Stimulated activated CD8-positive, alpha-beta memory T cell treated with anti-CD3 and anti-CD28 coated beads, Interleukin-4, amount 100 ng/mL, for 1 hour (primary cell): ENCODE measurements around the gene PTPN22.

Experiments
- DNase-seq, 2 donors: peaks; one replicate each; pipeline ENCODE4 v3.0.0-alpha.2; 2020; ENCODE audit warnings: low read depth in 2 of 2, low spot score in 1 of 2

PTPN22 gene

DNA sequence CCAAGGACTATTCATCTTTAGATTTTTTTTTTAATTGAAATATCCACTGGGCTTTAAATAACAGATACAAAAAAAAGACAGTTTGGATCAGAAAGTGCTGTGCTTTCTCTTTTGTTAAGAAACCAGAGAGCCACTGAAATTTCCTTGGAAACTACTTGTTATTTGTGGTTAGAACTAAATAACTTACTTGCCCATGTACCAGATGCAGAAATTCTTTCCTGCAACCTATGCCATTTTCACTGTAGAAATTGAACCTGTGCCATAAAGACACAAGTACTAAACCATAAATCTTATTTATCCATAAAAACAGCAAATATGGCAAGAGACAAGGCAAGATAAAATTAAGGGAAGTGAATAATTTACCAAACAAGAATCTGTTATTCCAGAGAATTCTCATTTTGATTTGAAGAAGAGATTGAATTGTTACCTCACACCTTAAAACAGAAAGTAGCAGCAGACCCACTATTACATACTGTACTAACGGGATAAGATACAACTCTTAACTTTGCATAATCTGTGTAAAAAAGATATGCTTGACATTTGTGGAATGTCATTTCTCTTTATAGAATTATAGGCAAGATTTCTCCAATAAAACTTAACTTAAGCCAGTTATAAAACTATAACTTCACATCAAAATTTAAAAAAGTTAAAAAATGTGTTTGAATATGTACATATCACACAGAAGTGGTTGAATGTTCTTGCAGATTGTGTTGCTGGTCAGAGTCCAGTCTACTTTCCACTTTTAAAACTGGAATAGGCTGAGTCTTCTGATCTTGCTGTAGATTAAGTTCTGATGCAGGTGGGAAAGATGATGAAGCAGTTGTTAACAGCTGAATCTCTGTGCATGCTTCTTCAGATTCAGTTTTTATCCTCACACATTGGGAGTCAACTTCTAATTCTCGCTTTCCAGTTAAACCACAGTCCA, 105.9 kb downstream of the PTPN22 start:
- DNase-seq = no peak
